HEK293 (cell line): Measurements from ENCODE around the gene KPNA6.

Experiments
- CTCF ChIA-PET: fragments of 350-600 bp; formaldehyde crosslinking; extraction: SDS; loops from one replicate; lab custom pipeline; 2021; ENCODE audit warnings: antibody characterized with exemption; lab: Yijun Ruan, JAX
- POLR2A ChIA-PET: fragments of 300-600 bp; formaldehyde crosslinking; extraction: SDS; loops from one replicate; lab custom pipeline; 2020; ENCODE audit warnings: antibody characterized with exemption, inconsistent platforms; lab: Yijun Ruan, JAX
- H3K27ac ChIP-seq: fragments of 200-500 bp; sonication (Bioruptor generic); 2 replicates; pipeline ENCODE4 v1.5.1; 2014; ENCODE audit warnings: low read depth, low read length, control low read depth, inconsistent platforms; ENCODE audit errors: extremely low read depth
- H3K36me3 ChIP-seq, 2 experiments: fragments of 200-500 bp in 1 of 2; sonication (Bioruptor generic) in 1 of 2; 1 replicate in 1 of 2; 2 replicates in 1 of 2; pipeline ENCODE4 v1.5.1; 2014 to 2017; ENCODE audit warnings: inconsistent platforms in 2 of 2, low read length in 2 of 2; ENCODE audit not compliant: control insufficient read depth in 2 of 2, insufficient read depth in 1 of 2
- H3K4me1 ChIP-seq: fragments of 200-500 bp; sonication (Bioruptor generic); 2 replicates; pipeline ENCODE4 v1.5.1; 2014; ENCODE audit warnings: mild to moderate bottlenecking, low read length, inconsistent platforms; ENCODE audit not compliant: control insufficient read depth, insufficient read depth
- H3K4me3 ChIP-seq: 2 replicates; pipeline ENCODE4 v1.5.1; 2011; ENCODE audit warnings: low read depth, mild to moderate bottlenecking, control low read depth, low read length, moderate library complexity
- H3K9me3 ChIP-seq: fragments of 200-500 bp; sonication (Bioruptor generic); 2 replicates; pipeline ENCODE4 v1.5.1; 2014; ENCODE audit warnings: low read depth, low read length, inconsistent platforms; ENCODE audit not compliant: control insufficient read depth, insufficient read depth
- AEBP2 ChIP-seq: fragments of 450-650 bp; formaldehyde crosslinking; IDR thresholded peaks from 2 replicates; pipeline ENCODE4 v1.5.1; 2016; ENCODE audit warnings: missing biosample characterization, missing genetic modification characterization, borderline replicate concordance
- HOXC10 ChIP-seq: sonication (generic); formaldehyde crosslinking; IDR thresholded peaks from 2 replicates; pipeline ENCODE4 v1.8.1; 2023; ENCODE audit warnings: mild to moderate bottlenecking, missing genetic modification reagents
- INSM2 ChIP-seq: fragments of 450-650 bp; formaldehyde crosslinking; IDR thresholded peaks from 2 replicates; pipeline ENCODE4 v1.5.1; 2016; ENCODE audit warnings: missing biosample characterization, missing genetic modification characterization
- PRDM10 ChIP-seq: fragments of 450-650 bp; formaldehyde crosslinking; IDR thresholded peaks from 2 replicates; pipeline ENCODE4 v1.5.1; 2016; ENCODE audit warnings: missing biosample characterization, missing genetic modification characterization
- ZNF16 ChIP-seq: fragments of 450-650 bp; formaldehyde crosslinking; IDR thresholded peaks from 2 replicates; pipeline ENCODE4 v1.5.1; 2016; ENCODE audit warnings: low read depth, missing biosample characterization, missing genetic modification characterization
- ZNF266 ChIP-seq: fragments of 450-650 bp; formaldehyde crosslinking; IDR thresholded peaks from 2 replicates; pipeline ENCODE4 v1.5.1; 2016; ENCODE audit warnings: missing biosample characterization, missing genetic modification characterization, low read depth
- ZNF366 ChIP-seq: fragments of 450-650 bp; formaldehyde crosslinking; conservative IDR thresholded peaks from 2 replicates; pipeline ENCODE4 v1.5.1; 2016; ENCODE audit warnings: missing biosample characterization, missing genetic modification characterization
- ZNF449 ChIP-seq: fragments of 450-650 bp; formaldehyde crosslinking; IDR thresholded peaks from 2 replicates; pipeline ENCODE4 v1.5.1; 2017; ENCODE audit warnings: missing biosample characterization, mild to moderate bottlenecking, missing genetic modification characterization, moderate library complexity
- ZNF561 ChIP-seq: fragments of 450-650 bp; IDR thresholded peaks from 2 replicates; pipeline ENCODE4 v1.5.1; 2018; ENCODE audit warnings: missing biosample characterization, missing genetic modification characterization, borderline replicate concordance
- ZNF830 ChIP-seq: fragments of 450-650 bp; IDR thresholded peaks from 2 replicates; pipeline ENCODE4 v1.5.0; 2018; ENCODE audit warnings: missing biosample characterization, missing genetic modification characterization, low read depth, mild to moderate bottlenecking, moderate library complexity
- TF ChIP-seq, protein P1 (sequence below): fragments of 450-650 bp; formaldehyde crosslinking; conservative IDR thresholded peaks from 2 replicates; pipeline ENCODE4 v1.5.1; 2016; ENCODE audit warnings: low read depth, missing biosample characterization, missing genetic modification characterization
- TF ChIP-seq, protein P2 (sequence below): fragments of 450-650 bp; formaldehyde crosslinking; IDR thresholded peaks from 2 replicates; pipeline ENCODE4 v1.5.1; 2017; ENCODE audit warnings: missing biosample characterization, missing genetic modification characterization
- TF ChIP-seq, protein P3 (sequence below): fragments of 450-650 bp; formaldehyde crosslinking; IDR thresholded peaks from 2 replicates; pipeline ENCODE4 v1.5.1; 2016; ENCODE audit warnings: missing biosample characterization, missing genetic modification characterization

KPNA6 gene

GRCh38 chr1:32221980-32222755, 114.3 kb downstream of the KPNA6 start, which contains the start of the genes EIF3I and TMEM234 (continued):
- TF ChIP-seq, protein P1, sequence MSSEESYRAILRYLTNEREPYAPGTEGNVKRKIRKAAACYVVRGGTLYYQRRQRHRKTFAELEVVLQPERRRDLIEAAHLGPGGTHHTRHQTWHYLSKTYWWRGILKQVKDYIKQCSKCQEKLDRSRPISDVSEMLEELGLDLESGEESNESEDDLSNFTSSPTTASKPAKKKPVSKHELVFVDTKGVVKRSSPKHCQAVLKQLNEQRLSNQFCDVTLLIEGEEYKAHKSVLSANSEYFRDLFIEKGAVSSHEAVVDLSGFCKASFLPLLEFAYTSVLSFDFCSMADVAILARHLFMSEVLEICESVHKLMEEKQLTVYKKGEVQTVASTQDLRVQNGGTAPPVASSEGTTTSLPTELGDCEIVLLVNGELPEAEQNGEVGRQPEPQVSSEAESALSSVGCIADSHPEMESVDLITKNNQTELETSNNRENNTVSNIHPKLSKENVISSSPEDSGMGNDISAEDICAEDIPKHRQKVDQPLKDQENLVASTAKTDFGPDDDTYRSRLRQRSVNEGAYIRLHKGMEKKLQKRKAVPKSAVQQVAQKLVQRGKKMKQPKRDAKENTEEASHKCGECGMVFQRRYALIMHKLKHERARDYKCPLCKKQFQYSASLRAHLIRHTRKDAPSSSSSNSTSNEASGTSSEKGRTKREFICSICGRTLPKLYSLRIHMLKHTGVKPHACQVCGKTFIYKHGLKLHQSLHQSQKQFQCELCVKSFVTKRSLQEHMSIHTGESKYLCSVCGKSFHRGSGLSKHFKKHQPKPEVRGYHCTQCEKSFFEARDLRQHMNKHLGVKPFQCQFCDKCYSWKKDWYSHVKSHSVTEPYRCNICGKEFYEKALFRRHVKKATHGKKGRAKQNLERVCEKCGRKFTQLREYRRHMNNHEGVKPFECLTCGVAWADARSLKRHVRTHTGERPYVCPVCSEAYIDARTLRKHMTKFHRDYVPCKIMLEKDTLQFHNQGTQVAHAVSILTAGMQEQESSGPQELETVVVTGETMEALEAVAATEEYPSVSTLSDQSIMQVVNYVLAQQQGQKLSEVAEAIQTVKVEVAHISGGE (tag by site-specific recombination) = peak; percentile 89
- TF ChIP-seq ZNF266 (tag by site-specific recombination) (no peak), INSM2 (tag by site-specific recombination) (no peak)

DNA sequence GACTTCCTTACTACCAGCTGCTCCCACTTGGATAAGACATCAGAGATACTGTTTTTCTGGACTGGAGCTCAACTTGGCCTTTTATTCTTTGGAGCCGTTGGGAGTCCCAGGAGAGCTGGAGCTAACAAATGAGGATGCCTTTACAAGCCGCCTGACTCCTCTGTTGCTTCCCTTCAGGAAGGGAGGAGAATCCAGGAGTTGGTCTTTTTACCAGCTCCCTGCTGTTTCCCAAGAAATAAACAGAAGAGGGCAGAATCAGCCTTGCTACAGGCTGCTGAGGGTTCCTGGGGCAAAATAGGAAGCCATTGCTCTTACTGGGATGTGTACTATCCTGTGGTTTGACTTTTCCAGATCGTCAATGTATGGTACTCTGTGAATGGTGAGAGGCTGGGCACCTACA, 115.8 kb downstream of the KPNA6 start:
- Histone ChIP-seq H3K27ac (no peak overlapping the region), H3K4me1 (peaks cover 2% of the 10 kb centered on the region; the same call in 1 of the 2 replicates), H3K4me3 (no peak overlapping the region), H3K9me3 (no peaks in the 10 kb centered on the region), H3K36me3 (peaks cover 30 to 76% of the 10 kb centered on the region in 2 experiments)
- ChIA-PET CTCF (interaction anchor here (0.9 to 2.4 kb wide), 3 partner anchors 8 to 28 kb away, joined by 3 to 12 read pairs (median 4); no protein-coding TSS in a partner anchor), POLR2A (interaction anchor here (0.6 to 1.5 kb wide), 5 partner anchors 14 to 958 kb away, joined by 3 to 6 read pairs (median 3); partner anchors contain the start of gene MARCKSL1)
- TF ChIP-seq ZNF366 (tag by site-specific recombination) (no peak), ZNF561 (tag by site-specific recombination) (no peak), AEBP2 (tag by site-specific recombination) (no peak), ZNF830 (no peak), HOXC10 (CRISPR knock-in tag) (no peak), ZNF449 (tag by site-specific recombination) (no peak), ZNF16 (no peak), PRDM10 (tag by site-specific recombination) (no peak)
- TF ChIP-seq, protein P2, sequence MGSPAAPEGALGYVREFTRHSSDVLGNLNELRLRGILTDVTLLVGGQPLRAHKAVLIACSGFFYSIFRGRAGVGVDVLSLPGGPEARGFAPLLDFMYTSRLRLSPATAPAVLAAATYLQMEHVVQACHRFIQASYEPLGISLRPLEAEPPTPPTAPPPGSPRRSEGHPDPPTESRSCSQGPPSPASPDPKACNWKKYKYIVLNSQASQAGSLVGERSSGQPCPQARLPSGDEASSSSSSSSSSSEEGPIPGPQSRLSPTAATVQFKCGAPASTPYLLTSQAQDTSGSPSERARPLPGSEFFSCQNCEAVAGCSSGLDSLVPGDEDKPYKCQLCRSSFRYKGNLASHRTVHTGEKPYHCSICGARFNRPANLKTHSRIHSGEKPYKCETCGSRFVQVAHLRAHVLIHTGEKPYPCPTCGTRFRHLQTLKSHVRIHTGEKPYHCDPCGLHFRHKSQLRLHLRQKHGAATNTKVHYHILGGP (tag by site-specific recombination) = no peak
- TF ChIP-seq, protein P3, sequence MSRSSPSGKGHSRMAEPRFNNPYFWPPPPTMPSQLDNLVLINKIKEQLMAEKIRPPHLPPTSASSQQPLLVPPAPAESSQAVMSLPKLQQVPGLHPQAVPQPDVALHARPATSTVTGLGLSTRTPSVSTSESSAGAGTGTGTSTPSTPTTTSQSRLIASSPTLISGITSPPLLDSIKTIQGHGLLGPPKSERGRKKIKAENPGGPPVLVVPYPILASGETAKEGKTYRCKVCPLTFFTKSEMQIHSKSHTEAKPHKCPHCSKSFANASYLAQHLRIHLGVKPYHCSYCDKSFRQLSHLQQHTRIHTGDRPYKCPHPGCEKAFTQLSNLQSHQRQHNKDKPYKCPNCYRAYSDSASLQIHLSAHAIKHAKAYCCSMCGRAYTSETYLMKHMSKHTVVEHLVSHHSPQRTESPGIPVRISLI = no peak
